ENCODE results near the gene CCDC57. TPM values are rescaled to one million over a fixed set of nuclear protein-coding genes. Genes with fewer than 3 reads are reported as not detected.

CCDC57 gene
- total RNA-seq, 1 experiment from 2014 or later: 31.0 TPM

- Histone ChIP-seq H3K36me3 (ENCODE audit: control insufficient read depth, insufficient read depth, low read length) (no peaks in the 10 kb centered on the region), H3K4me1 (peaks cover 22% of the 10 kb centered on the region), H3K4me3 (ENCODE audit: low read depth, low read length) (no peak overlapping the region), H3K27me3 (replicated peaks; ENCODE audit: control insufficient read depth, insufficient read depth, low read length) (no peaks in the 10 kb centered on the region), H3K9me3 (no peaks in the 10 kb centered on the region)
- H3K4me3 Mint-ChIP-seq (ENCODE audit: unreplicated experiment): no peak overlapping the region
- H3K4me1 Mint-ChIP-seq (ENCODE audit: low read depth, unreplicated experiment): peaks cover 23% of the 10 kb centered on the region
- CTCF ChIA-PET: no interaction called here
- no peak for DNase-seq
- peaks cover 21% of the 10 kb centered on the region for H3K36me3 Mint-ChIP-seq (ENCODE audit: insufficient read depth, unreplicated experiment)
- BruUV-seq (replicated peaks): no TSS peak
- POLR2A ChIA-PET: no interaction called here
- H3K9me3 Mint-ChIP-seq (ENCODE audit: unreplicated experiment): no peaks in the 10 kb centered on the region
- H3K27me3 Mint-ChIP-seq (ENCODE audit: insufficient read depth, unreplicated experiment): no peaks in the 10 kb centered on the region
- intact Hi-C loops (cut with micrococcal nuclease; ENCODE audit: unreplicated experiment): no loop called here
- TF ChIP-seq CTCF (IDR thresholded peaks at IDR 0.05; ENCODE audit: insufficient read depth in 1 of 2, low read depth in 1 of 2, low read length in 1 of 2, severe bottlenecking in 1 of 2, unreplicated experiment in 1 of 2): no peak
- no peak overlapping the region for H3K27ac Mint-ChIP-seq (ENCODE audit: unreplicated experiment)
These were observed 42.2 kb downstream of the CCDC57 start for GRCh38 chr17:82170412-82170961.

- Mint-ChIP-seq H3K4me1 (ENCODE audit: low read depth, unreplicated experiment) (peaks cover 6% of the 10 kb centered on the region), H3K9me3 (ENCODE audit: unreplicated experiment) (no peaks in the 10 kb centered on the region), H3K36me3 (ENCODE audit: insufficient read depth, unreplicated experiment) (peaks cover 21% of the 10 kb centered on the region), H3K27ac (ENCODE audit: unreplicated experiment) (no peak overlapping the region), H3K4me3 (ENCODE audit: unreplicated experiment) (no peak overlapping the region), H3K27me3 (ENCODE audit: insufficient read depth, unreplicated experiment) (no peaks in the 10 kb centered on the region)
- no peak for TF ChIP-seq CTCF (IDR thresholded peaks at IDR 0.05; ENCODE audit: insufficient read depth in 1 of 2, low read depth in 1 of 2, low read length in 1 of 2, severe bottlenecking in 1 of 2, unreplicated experiment in 1 of 2)
- no TSS peak for BruUV-seq (replicated peaks)
- DNase-seq: no peak
- H3K4me1 ChIP-seq: peaks cover 3% of the 10 kb centered on the region; the same call in 1 of the 2 replicates
- H3K36me3 ChIP-seq (ENCODE audit: control insufficient read depth, insufficient read depth, low read length): no peaks in the 10 kb centered on the region
- H3K4me3 ChIP-seq (ENCODE audit: low read depth, low read length): no peak overlapping the region
- ChIA-PET CTCF (no interaction called here), POLR2A (no interaction called here)
- no peaks in the 10 kb centered on the region for H3K27me3 ChIP-seq (replicated peaks; ENCODE audit: control insufficient read depth, insufficient read depth, low read length)
- intact Hi-C loops (cut with micrococcal nuclease; ENCODE audit: unreplicated experiment): no loop called here
- H3K9me3 ChIP-seq: no peaks in the 10 kb centered on the region
These were observed 44.1 kb downstream of the CCDC57 start for GRCh38 chr17:82168568-82168967.

GRCh38 chr17:82167028-82167427, 45.6 kb downstream of the CCDC57 start:
- no peak for DNase-seq
- TF ChIP-seq CTCF (IDR thresholded peaks at IDR 0.05; ENCODE audit: insufficient read depth in 1 of 2, low read depth in 1 of 2, low read length in 1 of 2, severe bottlenecking in 1 of 2, unreplicated experiment in 1 of 2): no peak
- Mint-ChIP-seq H3K9me3 (ENCODE audit: unreplicated experiment) (no peaks in the 10 kb centered on the region), H3K27me3 (ENCODE audit: insufficient read depth, unreplicated experiment) (no peaks in the 10 kb centered on the region), H3K27ac (ENCODE audit: unreplicated experiment) (no peak overlapping the region), H3K4me3 (ENCODE audit: unreplicated experiment) (no peak overlapping the region), H3K4me1 (ENCODE audit: low read depth, unreplicated experiment) (no peaks in the 10 kb centered on the region), H3K36me3 (ENCODE audit: insufficient read depth, unreplicated experiment) (peaks cover 21% of the 10 kb centered on the region)
- Histone ChIP-seq H3K36me3 (ENCODE audit: control insufficient read depth, insufficient read depth, low read length) (no peaks in the 10 kb centered on the region), H3K27me3 (replicated peaks; ENCODE audit: control insufficient read depth, insufficient read depth, low read length) (no peaks in the 10 kb centered on the region), H3K4me1 (no peaks in the 10 kb centered on the region), H3K4me3 (ENCODE audit: low read depth, low read length) (no peak overlapping the region), H3K9me3 (no peaks in the 10 kb centered on the region)
- ChIA-PET CTCF (no interaction called here), POLR2A (no interaction called here)
- no TSS peak for BruUV-seq (replicated peaks)
- intact Hi-C loops (cut with micrococcal nuclease; ENCODE audit: unreplicated experiment): no loop called here
